ENCODE data around the gene RARS2.

Gene RARS2

DNA sequence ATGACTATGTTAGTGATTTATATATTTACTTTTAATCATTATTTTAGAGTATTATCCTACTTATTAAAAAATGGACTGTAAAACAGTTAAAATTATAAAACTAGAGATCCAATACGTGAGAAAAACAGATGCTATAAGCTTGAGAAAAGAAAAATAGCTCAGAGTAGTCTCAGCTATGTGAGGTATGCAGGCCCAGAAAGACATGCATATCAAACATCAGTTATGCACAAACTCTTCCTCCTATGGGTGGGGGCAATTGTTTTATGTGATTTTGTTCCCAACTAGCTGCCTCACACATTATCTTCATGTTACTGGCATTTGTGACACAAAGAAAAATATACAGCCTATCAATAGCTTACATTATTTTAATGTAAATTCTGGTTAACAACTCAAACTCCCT, 28.8 kb downstream of the RARS2 start:
- Histone ChIP-seq H3K36me3 (ENCODE audit: insufficient read depth) (no peaks in the 10 kb centered on the region), H3K79me2 (ENCODE audit: insufficient read depth, low read depth) (no peaks in the 10 kb centered on the region), H2AFZ (ENCODE audit: low read depth) (no peak overlapping the region), H3K9ac (no peak overlapping the region), H3K4me1 (ENCODE audit: low read depth, poor library complexity, severe bottlenecking) (no peaks in the 10 kb centered on the region), H3K27ac (no peak overlapping the region), H3K4me2 (no peak overlapping the region), H3K27me3 (ENCODE audit: insufficient read depth, low read depth) (no peaks in the 10 kb centered on the region), H3K4me3 (IDR thresholded peaks at IDR 0.05; ENCODE audit: insufficient read depth, low read depth, low read length) (no peak overlapping the region), H4K20me1 (ENCODE audit: insufficient read depth) (no peaks in the 10 kb centered on the region)
- TF ChIP-seq, protein P1, sequence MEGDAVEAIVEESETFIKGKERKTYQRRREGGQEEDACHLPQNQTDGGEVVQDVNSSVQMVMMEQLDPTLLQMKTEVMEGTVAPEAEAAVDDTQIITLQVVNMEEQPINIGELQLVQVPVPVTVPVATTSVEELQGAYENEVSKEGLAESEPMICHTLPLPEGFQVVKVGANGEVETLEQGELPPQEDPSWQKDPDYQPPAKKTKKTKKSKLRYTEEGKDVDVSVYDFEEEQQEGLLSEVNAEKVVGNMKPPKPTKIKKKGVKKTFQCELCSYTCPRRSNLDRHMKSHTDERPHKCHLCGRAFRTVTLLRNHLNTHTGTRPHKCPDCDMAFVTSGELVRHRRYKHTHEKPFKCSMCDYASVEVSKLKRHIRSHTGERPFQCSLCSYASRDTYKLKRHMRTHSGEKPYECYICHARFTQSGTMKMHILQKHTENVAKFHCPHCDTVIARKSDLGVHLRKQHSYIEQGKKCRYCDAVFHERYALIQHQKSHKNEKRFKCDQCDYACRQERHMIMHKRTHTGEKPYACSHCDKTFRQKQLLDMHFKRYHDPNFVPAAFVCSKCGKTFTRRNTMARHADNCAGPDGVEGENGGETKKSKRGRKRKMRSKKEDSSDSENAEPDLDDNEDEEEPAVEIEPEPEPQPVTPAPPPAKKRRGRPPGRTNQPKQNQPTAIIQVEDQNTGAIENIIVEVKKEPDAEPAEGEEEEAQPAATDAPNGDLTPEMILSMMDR (conservative IDR thresholded peaks at IDR 0.05; ENCODE audit: low read depth, low read length) = no peak

DNA sequence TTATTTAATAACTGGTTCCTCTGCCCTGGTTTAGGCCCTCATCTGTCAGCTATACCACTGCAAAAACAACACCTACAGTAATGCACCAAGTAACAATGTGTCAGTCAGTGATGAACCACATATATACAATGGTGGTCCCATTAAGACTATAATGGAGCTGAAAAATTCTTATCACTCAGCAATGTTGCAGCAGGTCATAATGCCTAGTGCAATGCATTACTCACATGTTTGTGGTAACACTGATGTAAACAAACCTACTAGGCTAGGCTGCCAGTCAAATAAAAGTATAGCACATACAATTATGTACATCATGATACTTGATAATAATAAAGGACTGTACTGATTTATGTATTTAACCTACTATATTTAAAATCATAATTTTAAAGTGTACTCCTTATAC, 31.3 kb downstream of the RARS2 start:
- H3K4me1 ChIP-seq (ENCODE audit: low read depth, poor library complexity, severe bottlenecking) = no peaks in the 10 kb centered on the region
- TF ChIP-seq, protein P1 (conservative IDR thresholded peaks at IDR 0.05; ENCODE audit: low read depth, low read length) = no peak
- no peak overlapping the region for H3K9ac ChIP-seq
- no peaks in the 10 kb centered on the region for H4K20me1 ChIP-seq (ENCODE audit: insufficient read depth)
- H3K27me3 ChIP-seq (ENCODE audit: insufficient read depth, low read depth) = no peaks in the 10 kb centered on the region
- H3K27ac ChIP-seq = no peak overlapping the region
- H3K4me2 ChIP-seq = no peak overlapping the region
- H2AFZ ChIP-seq (ENCODE audit: low read depth) = no peak overlapping the region
- no peak overlapping the region for H3K4me3 ChIP-seq (IDR thresholded peaks at IDR 0.05; ENCODE audit: insufficient read depth, low read depth, low read length)
- no peaks in the 10 kb centered on the region for H3K36me3 ChIP-seq (ENCODE audit: insufficient read depth)
- no peaks in the 10 kb centered on the region for H3K79me2 ChIP-seq (ENCODE audit: insufficient read depth, low read depth)

DNA sequence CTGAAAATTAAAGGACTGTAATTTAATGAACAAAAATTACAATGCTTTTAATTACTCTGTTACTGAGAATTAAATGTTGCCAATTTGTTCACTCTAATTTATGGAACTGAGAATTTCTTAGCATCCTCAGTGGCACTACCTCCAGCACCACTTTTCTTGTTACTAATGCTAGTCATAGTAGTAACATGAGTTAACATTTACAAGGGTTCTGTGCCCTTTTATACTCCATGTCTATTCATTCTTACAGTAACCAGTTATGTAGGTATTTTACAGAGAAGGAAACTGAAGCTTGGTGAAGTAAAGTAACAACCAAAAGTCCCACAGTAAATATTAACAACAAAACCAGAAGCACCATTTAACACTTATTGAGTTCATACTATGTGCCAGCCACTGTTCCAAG, 34.3 kb downstream of the RARS2 start:
- Histone ChIP-seq H3K79me2 (ENCODE audit: insufficient read depth, low read depth) (no peaks in the 10 kb centered on the region), H3K27ac (no peak overlapping the region), H3K27me3 (ENCODE audit: insufficient read depth, low read depth) (no peaks in the 10 kb centered on the region), H3K4me3 (IDR thresholded peaks at IDR 0.05; ENCODE audit: insufficient read depth, low read depth, low read length) (no peak overlapping the region), H3K36me3 (ENCODE audit: insufficient read depth) (no peaks in the 10 kb centered on the region), H2AFZ (ENCODE audit: low read depth) (no peak overlapping the region), H4K20me1 (ENCODE audit: insufficient read depth) (no peaks in the 10 kb centered on the region), H3K9ac (no peak overlapping the region), H3K4me2 (no peak overlapping the region), H3K4me1 (ENCODE audit: low read depth, poor library complexity, severe bottlenecking) (no peaks in the 10 kb centered on the region)
- TF ChIP-seq, protein P1 (conservative IDR thresholded peaks at IDR 0.05; ENCODE audit: low read depth, low read length) = no peak

DNA sequence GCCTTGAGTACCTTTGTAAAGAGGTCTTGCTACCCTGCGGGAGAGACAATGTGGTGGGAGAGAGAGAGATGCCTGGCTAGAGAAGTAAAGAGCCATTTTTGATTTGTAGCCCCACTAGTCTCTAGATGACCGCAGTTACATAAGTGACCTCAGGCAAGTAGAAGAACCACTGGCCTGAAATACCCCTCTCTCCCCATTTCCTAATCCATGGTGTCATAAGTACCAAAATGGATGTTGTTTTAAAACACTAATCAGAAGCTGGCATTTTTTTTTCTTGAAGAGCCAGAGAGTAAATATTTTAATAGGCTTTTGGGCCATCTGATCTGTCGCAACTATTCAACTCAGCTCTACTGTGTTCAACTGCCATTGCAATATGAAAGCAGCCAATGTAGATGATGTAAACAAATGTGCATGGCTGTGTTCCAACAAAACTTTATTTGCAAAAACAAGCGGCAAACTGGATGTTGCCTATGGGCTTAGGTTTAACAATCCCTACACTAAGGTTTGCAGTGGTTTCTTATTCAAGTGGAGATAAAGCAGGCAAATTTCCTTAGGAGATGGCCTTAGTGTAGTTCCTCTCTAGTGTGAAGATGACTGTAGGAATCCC, 36.5 kb downstream of the RARS2 start:
- no peaks in the 10 kb centered on the region for H4K20me1 ChIP-seq (ENCODE audit: insufficient read depth)
- peaks cover 2% of the 10 kb centered on the region for H3K4me1 ChIP-seq (ENCODE audit: low read depth, poor library complexity, severe bottlenecking)
- H2AFZ ChIP-seq (ENCODE audit: low read depth) = no peak overlapping the region
- TF ChIP-seq, protein P1 (conservative IDR thresholded peaks at IDR 0.05; ENCODE audit: low read depth, low read length) = no peak
- H3K9ac ChIP-seq = no peak overlapping the region
- H3K79me2 ChIP-seq (ENCODE audit: insufficient read depth, low read depth) = no peaks in the 10 kb centered on the region
- no peaks in the 10 kb centered on the region for H3K27me3 ChIP-seq (ENCODE audit: insufficient read depth, low read depth)
- H3K27ac ChIP-seq = no peak overlapping the region
- no peaks in the 10 kb centered on the region for H3K36me3 ChIP-seq (ENCODE audit: insufficient read depth)
- H3K4me2 ChIP-seq = no peak overlapping the region
- H3K4me3 ChIP-seq (IDR thresholded peaks at IDR 0.05; ENCODE audit: insufficient read depth, low read depth, low read length) = no peak overlapping the region
